Aorta (tissue), 5 donors: Measurements from ENCODE around the gene FANCE. TPM values are rescaled to one million over a fixed set of nuclear protein-coding genes. Genes with fewer than 3 reads are reported as not detected.

Experiments used
- ATAC-seq: fragments of 200-7000 bp; cut with Tn5 transposase; one replicate; pipeline ENCODE4 v1.9.1; 2022; ENCODE audit warnings: moderate library complexity; ENCODE audit not compliant: low FRiP score
- DNase-seq, 2 donors: peaks; one replicate each; pipeline ENCODE4 v3.0.0-alpha.2; 2020
- H3K27ac ChIP-seq, 2 donors: one replicate each; pipeline ENCODE4 v1.5.1; 2013; ENCODE audit warnings: low read length in 2 of 2, mild to moderate bottlenecking in 2 of 2, moderate library complexity in 2 of 2, control low read depth in 1 of 2, inconsistent platforms in 1 of 2, low read depth in 1 of 2
- H3K27me3 ChIP-seq, 2 donors: one replicate each; pipeline ENCODE4 v1.6.1; 2013; ENCODE audit warnings: control low read depth in 1 of 2, low read length in 1 of 2, mild to moderate bottlenecking in 1 of 2, moderate library complexity in 1 of 2; ENCODE audit not compliant: insufficient read depth in 2 of 2, control insufficient read depth in 1 of 2
- H3K36me3 ChIP-seq, 2 donors: one replicate each; pipeline ENCODE4 v1.6.1; 2013; ENCODE audit warnings: control low read depth in 1 of 2, low read length in 1 of 2, mild to moderate bottlenecking in 1 of 2; ENCODE audit not compliant: insufficient read depth in 2 of 2, control insufficient read depth in 1 of 2
- H3K4me1 ChIP-seq, 2 donors: one replicate each; pipeline ENCODE4 v1.6.1; 2013; ENCODE audit warnings: low read length in 2 of 2, control low read depth in 1 of 2, mild to moderate bottlenecking in 1 of 2, moderate library complexity in 1 of 2; ENCODE audit not compliant: insufficient read depth in 2 of 2, control insufficient read depth in 1 of 2
- H3K4me3 ChIP-seq, 2 donors: one replicate each; pipeline ENCODE4 v1.5.1; 2013; ENCODE audit warnings: low read length in 2 of 2, control low read depth in 1 of 2, mild to moderate bottlenecking in 1 of 2
- H3K9me3 ChIP-seq: one replicate; pipeline ENCODE4 v1.6.1; 2013; ENCODE audit warnings: mild to moderate bottlenecking, low read length; ENCODE audit not compliant: control insufficient read depth
- WGBS, 2 donors: extraction: QIAGEN DNeasy Blood & Tissue Kit; methylation state at CpG; one replicate each; pipeline ENCODE4 v1.1.7; 2013; 5-methylcytosine and 5-hydroxymethylcytosine counted together
- intact Hi-C, 2 donors: fragments of 100-400 bp; cut with DNase I; formaldehyde crosslinking; loops; one replicate each; pipeline versions ENCODE4 v1.14.2 to v1.15.0; 2022
- polyA plus RNA-seq, 2 donors: library from polyadenylated mRNA; stranded (reverse); fragments of 200-250 nt; gene quantifications; one replicate each; pipeline ENCODE4 v1.2.3, GENCODE V29; 2013
- total RNA-seq, 2 donors: library from RNA; stranded (reverse); fragmentation: NEBNext Ultra II Directional; extraction: Animal tissue kit (Norgen Biotek cat#: 25700); gene quantifications; one replicate each; pipeline ENCODE4 v1.2.1, GENCODE V29; 2021
- donor health status: healthy with polysubstance abuse.
- donor health status: Bipolar disorder and iron deficiency.
- donor health status: DM: no; HTN: no; CAD: no.
- donor health status: DM: no; HTN: no; CAD: no.
- donor health status: DM: yes; HTN: yes; CAD: no.

Gene FANCE
- total and polyA plus RNA-seq, 4 donors: 1.3 to 5.5 (median 4.6) TPM

GRCh38 chr6:35494161-35494563 is 42.0 kb downstream of the FANCE start:
- Histone ChIP-seq H3K27me3 (no peaks in the 10 kb centered on the region), H3K36me3 (no peaks in the 10 kb centered on the region), H3K4me1 (no peaks in the 10 kb centered on the region), H3K27ac (peak overlapping the region in 1 of 2 donors; percentile 66), H3K4me3 (peak overlapping the region in 1 of 2 donors; percentile 1), H3K9me3 (no peaks in the 10 kb centered on the region)
- ATAC-seq: no peak
- intact Hi-C loops: no loop called here
- DNase-seq: no peak
- 3% methylated on average over 3 to 4 of the region's 4 CpGs for WGBS, 2 donors

- ATAC-seq: no peak
- no peaks in the 10 kb centered on the region for H3K36me3 ChIP-seq
- H3K4me3 ChIP-seq: peak overlapping the region; percentile 95
- no peaks in the 10 kb centered on the region for H3K9me3 ChIP-seq
- H3K27me3 ChIP-seq: no peaks in the 10 kb centered on the region
- DNase-seq: no peak
- no peaks in the 10 kb centered on the region for H3K4me1 ChIP-seq
- H3K27ac ChIP-seq: peak overlapping the region; percentile 14 to 66
- intact Hi-C loops: loop anchor here in 1 of 2 donors (2.0 kb wide), 1 partner anchor 27 kb away; the partner anchor contains the start of gene RPL10A
- WGBS, 2 donors: 17 to 23% methylated on average over 9 of the region's 9 CpGs
Observed at GRCh38 chr6:35495258-35496035, 43.3 kb downstream of the FANCE start.

- 2 to 3% methylated on average over 47 to 63 of the region's 63 CpGs for WGBS, 2 donors
- DNase-seq (peak in 1 of 2 donors; percentile 88), ATAC-seq (peak; percentile 58)
- Histone ChIP-seq H3K4me3 (peak overlapping the region; percentile 95), H3K27ac (peak overlapping the region; percentile 79 to 87), H3K36me3 (no peaks in the 10 kb centered on the region), H3K4me1 (no peaks in the 10 kb centered on the region), H3K27me3 (no peaks in the 10 kb centered on the region), H3K9me3 (no peaks in the 10 kb centered on the region)
- intact Hi-C loops: loop anchor here in 1 of 2 donors (2.0 kb wide), 1 partner anchor 27 kb away; the partner anchor contains the start of gene RPL10A
Observed at GRCh38 chr6:35496036-35496840, 44.1 kb downstream of the FANCE start.

DNA sequence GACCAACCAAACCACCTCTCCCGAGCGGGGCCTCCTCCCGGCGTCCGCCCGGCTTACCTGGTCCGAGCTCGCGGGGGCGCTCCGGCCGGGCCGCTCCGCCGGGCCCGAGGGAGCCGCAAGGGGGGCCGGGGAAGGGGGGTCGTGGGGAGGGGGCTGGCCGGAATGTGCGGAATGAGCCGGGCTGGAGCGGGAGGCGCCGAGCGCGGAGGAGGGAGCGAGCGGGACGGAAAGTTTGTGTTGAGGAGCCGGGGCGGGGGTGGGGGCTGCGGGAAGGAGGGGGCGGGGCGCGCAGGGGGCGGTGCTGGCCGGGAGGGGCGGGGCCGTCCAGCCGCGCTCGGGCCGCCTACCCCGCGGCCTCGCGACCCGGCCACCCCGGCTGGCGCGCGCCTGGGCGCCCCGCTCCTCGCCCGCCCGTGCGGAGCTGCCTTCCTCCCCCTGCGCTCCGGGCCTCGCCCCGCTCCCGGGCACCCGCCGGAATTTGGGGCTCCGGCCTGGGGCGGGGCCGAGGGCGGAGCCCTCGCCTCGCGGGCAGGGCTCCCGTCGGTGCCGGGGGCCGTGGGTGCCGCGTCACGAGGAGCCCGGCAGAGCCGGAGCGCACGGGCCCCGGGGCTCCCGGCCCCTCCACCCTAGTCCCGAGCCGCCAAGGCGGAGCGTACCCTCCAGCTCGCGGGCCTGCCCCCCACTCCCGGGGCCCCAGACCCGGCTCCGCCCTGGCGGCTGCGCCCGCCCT is 44.9 kb downstream of the FANCE start, which contains the start of gene TEAD3:
TEAD3 (minus strand) TSS at position 239 of the 730 bp plus-strand sequence.
- no peaks in the 10 kb centered on the region for H3K4me1 ChIP-seq
- H3K36me3 ChIP-seq: no peaks in the 10 kb centered on the region
- peak in 1 of 2 donors; percentile 92 for DNase-seq
- H3K27ac ChIP-seq: peak within 1 kb of the TSS; percentile 79 to 87
- intact Hi-C loops: loop anchor here in 1 of 2 donors (2.0 kb wide), 1 partner anchor 28 kb away; the partner anchor contains the start of gene RPL10A
- peak; percentile 61 for ATAC-seq
- H3K9me3 ChIP-seq: no peaks in the 10 kb centered on the region
- no peaks in the 10 kb centered on the region for H3K27me3 ChIP-seq
- 1% methylated on average over 37 to 97 of the region's 98 CpGs for WGBS, 2 donors
- H3K4me3 ChIP-seq: peak within 1 kb of the TSS; percentile 95

DNA sequence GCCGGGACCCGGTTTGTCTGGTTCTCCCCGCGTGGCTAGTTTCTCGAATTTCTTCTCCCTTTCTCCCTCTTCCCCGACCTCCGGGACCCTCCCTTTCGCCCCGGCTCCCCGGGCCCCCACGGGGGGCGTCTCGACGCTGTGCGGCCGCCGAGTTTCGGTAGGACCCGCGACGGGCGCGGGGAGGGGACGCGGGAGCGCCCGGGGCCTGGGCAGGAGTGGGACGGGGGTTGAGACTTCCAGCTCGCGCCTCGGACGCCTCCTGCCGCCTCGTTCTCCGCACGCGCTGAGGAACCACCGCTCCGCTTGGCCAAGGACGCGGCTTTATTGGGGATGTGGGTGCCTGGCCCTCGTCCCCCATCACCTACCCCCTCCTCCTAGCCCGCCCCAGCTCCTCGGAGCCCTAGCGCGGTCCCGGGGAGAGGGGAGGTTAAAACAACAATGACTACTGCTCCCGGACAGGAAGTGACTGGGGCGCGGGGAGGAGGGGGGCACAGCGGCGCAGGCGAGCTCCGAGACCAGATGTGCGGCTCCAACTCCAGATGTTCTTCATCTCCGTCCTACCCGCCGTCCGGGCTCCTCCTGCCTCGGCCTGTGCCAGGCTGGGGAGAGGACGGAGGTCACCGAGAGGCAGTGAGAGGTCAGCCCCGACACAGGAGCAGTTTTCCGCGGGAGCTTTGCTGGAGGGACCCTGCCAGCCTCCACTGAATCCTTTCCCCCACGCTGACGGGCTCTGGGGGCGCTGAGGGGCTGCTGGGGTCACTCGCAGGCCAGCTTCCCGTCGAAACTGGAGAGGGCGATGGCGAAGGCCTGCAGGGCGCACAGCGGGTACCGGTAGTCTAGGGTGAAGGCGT is 45.7 kb downstream of the FANCE start:
- no peaks in the 10 kb centered on the region for H3K9me3 ChIP-seq
- intact Hi-C loops: loop anchor here in 1 of 2 donors (2.0 kb wide), 1 partner anchor 29 kb away; the partner anchor contains the start of gene RPL10A
- peak overlapping the region; percentile 76 to 95 for H3K4me3 ChIP-seq
- DNase-seq: peak; percentile 78 to 94
- no peaks in the 10 kb centered on the region for H3K27me3 ChIP-seq
- no peaks in the 10 kb centered on the region for H3K4me1 ChIP-seq
- H3K27ac ChIP-seq: peak overlapping the region; percentile 58
- peak; percentile 53 for ATAC-seq
- 11 to 14% methylated on average over 62 to 77 of the region's 77 CpGs for WGBS, 2 donors
- no peaks in the 10 kb centered on the region for H3K36me3 ChIP-seq

DNA sequence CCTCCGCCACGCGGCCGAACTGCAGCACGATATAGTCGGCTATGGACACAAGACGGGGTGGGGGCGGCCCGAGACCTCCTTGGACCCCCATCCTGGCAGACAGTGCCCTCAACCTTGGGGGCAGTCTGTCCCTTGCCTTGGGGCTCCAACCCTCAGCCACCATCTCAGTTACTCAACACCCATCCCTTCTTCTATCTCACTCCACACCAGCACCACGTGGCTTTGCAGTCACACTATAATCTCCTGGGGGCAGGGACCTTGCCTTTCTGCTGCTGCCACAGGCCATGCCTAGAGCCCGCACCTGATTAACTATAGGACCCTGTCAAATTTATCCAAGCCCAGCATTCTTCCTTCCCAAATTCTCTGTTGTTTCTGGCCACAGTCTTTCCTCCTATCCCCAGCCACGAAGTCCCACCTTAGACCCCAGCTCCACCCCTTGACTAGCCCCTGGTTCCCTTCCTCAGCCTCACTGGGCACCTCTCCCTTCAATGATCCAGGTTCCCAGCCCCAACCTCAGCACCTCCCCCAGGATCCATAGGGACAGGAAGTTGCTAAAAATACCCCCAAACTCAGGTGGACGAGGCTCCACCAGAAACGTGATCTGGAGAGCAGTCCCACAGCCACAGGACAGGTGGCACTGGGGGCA is 46.4 kb downstream of the FANCE start:
- Histone ChIP-seq H3K9me3 (no peaks in the 10 kb centered on the region), H3K27ac (no peak overlapping the region), H3K36me3 (no peaks in the 10 kb centered on the region), H3K4me1 (no peaks in the 10 kb centered on the region), H3K4me3 (no peak overlapping the region), H3K27me3 (no peaks in the 10 kb centered on the region)
- no peak for ATAC-seq
- no peak for DNase-seq
- intact Hi-C loops: no loop called here
- 67 to 72% methylated on average over 14 of the region's 14 CpGs for WGBS, 2 donors

- no peaks in the 10 kb centered on the region for H3K27me3 ChIP-seq
- no peaks in the 10 kb centered on the region for H3K36me3 ChIP-seq
- intact Hi-C loops: no loop called here
- no peaks in the 10 kb centered on the region for H3K4me1 ChIP-seq
- ATAC-seq (no peak), DNase-seq (no peak)
- H3K27ac ChIP-seq: no peak overlapping the region
- no peaks in the 10 kb centered on the region for H3K9me3 ChIP-seq
- H3K4me3 ChIP-seq: no peak overlapping the region
- WGBS, 2 donors: 89 to 92% methylated on average over 4 of the region's 4 CpGs
Observed at GRCh38 chr6:35499372-35499771, 47.2 kb downstream of the FANCE start.
